ENCODE results near the gene ITPR3. TPM values are rescaled to one million over a fixed set of nuclear protein-coding genes. Genes with fewer than 3 reads are reported as not detected.

Gene ITPR3
- total and polyA plus RNA-seq, 7 donors = 7.7 to 75.3 (median 10.2) TPM

GRCh38 chr6:33599413-33599938 lies 21.6 kb upstream of the ITPR3 start:
- Histone ChIP-seq H3K4me3 (no peak overlapping the region), H3K36me3 (no peaks in the 10 kb centered on the region), H3K4me1 (no peaks in the 10 kb centered on the region), H3K27ac (no peak overlapping the region), H3K9me3 (no peaks in the 10 kb centered on the region), H3K27me3 (no peaks in the 10 kb centered on the region)
- WGBS, 2 donors = 32 to 70% methylated on average over 9 of the region's 9 CpGs
- intact Hi-C loops (cut with DNase I) = no loop called here
- no peak for DNase-seq
- TF ChIP-seq CTCF (IDR thresholded peaks at IDR 0.05) (no peak), POLR2AphosphoS5 (IDR thresholded peaks at IDR 0.05) (no peak), POLR2A (IDR thresholded peaks at IDR 0.05) (no peak), EP300 (IDR thresholded peaks at IDR 0.05) (no peak)

GRCh38 chr6:33600761-33601160 lies 20.4 kb upstream of the ITPR3 start:
- H3K9me3 ChIP-seq = peaks cover 0 to 5% (median 0%) of the 10 kb centered on the region in 4 donors
- DNase-seq = no peak
- no peak overlapping the region for H3K27ac ChIP-seq
- no peaks in the 10 kb centered on the region for H3K4me1 ChIP-seq
- H3K27me3 ChIP-seq = no peaks in the 10 kb centered on the region
- no peak overlapping the region for H3K4me3 ChIP-seq
- TF ChIP-seq CTCF (IDR thresholded peaks at IDR 0.05) = no peak
- no peak for TF ChIP-seq POLR2A (IDR thresholded peaks at IDR 0.05)
- TF ChIP-seq POLR2AphosphoS5 (IDR thresholded peaks at IDR 0.05) = no peak
- TF ChIP-seq EP300 (IDR thresholded peaks at IDR 0.05) = no peak
- WGBS, 2 donors = 89 to 92% methylated on average over 6 of the region's 6 CpGs
- H3K36me3 ChIP-seq = no peaks in the 10 kb centered on the region
- intact Hi-C loops (cut with DNase I) = no loop called here

- DNase-seq = no peak
- no peaks in the 10 kb centered on the region for H3K4me1 ChIP-seq
- WGBS, 2 donors = 15 to 36% methylated on average over 2 of the region's 2 CpGs
- no peak for TF ChIP-seq POLR2AphosphoS5 (IDR thresholded peaks at IDR 0.05)
- no peak for TF ChIP-seq EP300 (IDR thresholded peaks at IDR 0.05)
- TF ChIP-seq POLR2A (IDR thresholded peaks at IDR 0.05) = no peak
- TF ChIP-seq CTCF (IDR thresholded peaks at IDR 0.05) = no peak
- H3K27me3 ChIP-seq = no peaks in the 10 kb centered on the region
- H3K4me3 ChIP-seq = no peak overlapping the region
- H3K9me3 ChIP-seq = peaks cover 0 to 5% (median 0%) of the 10 kb centered on the region in 4 donors
- H3K36me3 ChIP-seq = no peaks in the 10 kb centered on the region
- intact Hi-C loops (cut with DNase I) = no loop called here
- H3K27ac ChIP-seq = no peak overlapping the region
Observed at GRCh38 chr6:33602180-33602579, 18.9 kb upstream of the ITPR3 start.

- no peak for DNase-seq
- Histone ChIP-seq H3K27me3 (no peaks in the 10 kb centered on the region), H3K27ac (no peak overlapping the region), H3K4me3 (no peak overlapping the region), H3K9me3 (peaks cover 0 to 5% (median 0%) of the 10 kb centered on the region in 4 donors), H3K4me1 (peaks cover 0 to 17% (median 0%) of the 10 kb centered on the region in 4 donors), H3K36me3 (no peaks in the 10 kb centered on the region)
- 85 to 86% methylated on average over 4 of the region's 4 CpGs for WGBS, 2 donors
- TF ChIP-seq CTCF (IDR thresholded peaks at IDR 0.05) (no peak), POLR2A (IDR thresholded peaks at IDR 0.05) (no peak), EP300 (IDR thresholded peaks at IDR 0.05) (no peak), POLR2AphosphoS5 (IDR thresholded peaks at IDR 0.05) (no peak)
- intact Hi-C loops (cut with DNase I) = no loop called here
Observed at GRCh38 chr6:33604941-33605854, 15.9 kb upstream of the ITPR3 start.

Measured in sigmoid colon (tissue), 7 donors.